Germinal center (tissue), 1 donor: Measurements from ENCODE around the gene ZFP36.

Source experiments
- DNase-seq: peaks from one replicate; pipeline ENCODE4 v3.0.0; 2012; ENCODE audit warnings: mixed read lengths, low spot score

Gene ZFP36

DNA sequence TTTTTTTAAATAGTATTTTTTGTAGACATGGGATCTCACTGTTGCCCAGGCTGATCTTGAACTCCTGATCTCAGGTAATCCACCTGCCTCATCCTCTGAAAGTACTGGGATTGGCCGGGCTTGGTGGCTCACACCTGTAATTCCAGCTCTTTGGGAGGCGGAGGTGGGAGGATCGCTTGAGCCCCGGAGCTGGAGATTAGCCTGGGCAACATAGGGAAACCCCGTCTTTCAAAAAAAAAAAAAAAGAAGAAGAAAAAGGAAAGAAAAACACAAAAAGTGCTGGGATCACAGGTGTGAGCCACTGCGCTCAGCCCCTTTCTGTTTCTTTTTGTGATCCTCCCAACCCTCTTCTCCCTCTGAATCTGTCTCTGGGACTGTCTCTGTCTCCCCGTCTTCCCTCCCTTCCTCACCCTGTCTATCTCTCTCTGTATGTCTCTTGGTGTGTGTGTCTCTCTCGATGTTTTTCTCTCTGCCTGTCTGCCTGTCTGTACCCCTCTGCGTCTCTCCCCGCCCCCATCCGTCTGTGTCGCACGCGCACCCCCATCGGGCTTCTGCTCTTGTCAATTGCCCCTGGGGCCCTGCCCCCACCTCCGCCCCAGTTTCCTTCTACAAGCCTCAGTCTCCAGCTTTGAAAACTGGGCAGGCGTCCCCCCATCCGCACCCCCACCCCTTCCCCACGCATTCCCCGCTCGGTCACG is 540 bp upstream of the ZFP36 start:
- DNase-seq, result peak; percentile 63

DNA sequence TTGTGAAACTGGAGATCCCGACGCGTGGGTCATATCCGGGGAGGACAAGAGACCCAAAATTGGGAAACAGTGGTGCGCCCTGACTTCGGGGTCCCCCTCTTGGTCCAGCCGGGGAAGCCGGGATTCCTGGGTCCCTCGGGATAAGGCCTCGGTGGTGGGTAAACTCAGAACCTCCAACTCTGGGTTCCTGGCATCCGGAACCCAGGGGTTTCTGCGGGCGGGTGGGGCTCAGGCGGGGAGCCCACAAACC is 688 bp downstream of the ZFP36 start:
- DNase-seq, result no peak

DNA sequence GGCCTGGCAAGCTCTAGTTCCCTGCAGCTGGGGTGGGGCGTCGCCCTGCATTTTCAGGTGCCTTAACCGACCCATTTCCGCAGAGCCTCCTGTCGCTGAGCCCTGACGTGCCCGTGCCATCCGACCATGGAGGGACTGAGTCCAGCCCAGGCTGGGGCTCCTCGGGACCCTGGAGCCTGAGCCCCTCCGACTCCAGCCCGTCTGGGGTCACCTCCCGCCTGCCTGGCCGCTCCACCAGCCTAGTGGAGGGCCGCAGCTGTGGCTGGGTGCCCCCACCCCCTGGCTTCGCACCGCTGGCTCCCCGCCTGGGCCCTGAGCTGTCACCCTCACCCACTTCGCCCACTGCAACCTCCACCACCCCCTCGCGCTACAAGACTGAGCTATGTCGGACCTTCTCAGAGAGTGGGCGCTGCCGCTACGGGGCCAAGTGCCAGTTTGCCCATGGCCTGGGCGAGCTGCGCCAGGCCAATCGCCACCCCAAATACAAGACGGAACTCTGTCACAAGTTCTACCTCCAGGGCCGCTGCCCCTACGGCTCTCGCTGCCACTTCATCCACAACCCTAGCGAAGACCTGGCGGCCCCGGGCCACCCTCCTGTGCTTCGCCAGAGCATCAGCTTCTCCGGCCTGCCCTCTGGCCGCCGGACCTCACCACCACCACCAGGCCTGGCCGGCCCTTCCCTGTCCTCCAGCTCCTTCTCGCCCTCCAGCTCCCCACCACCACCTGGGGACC is 1.2 kb downstream of the ZFP36 start:
- DNase-seq, result peak; percentile 68

DNA sequence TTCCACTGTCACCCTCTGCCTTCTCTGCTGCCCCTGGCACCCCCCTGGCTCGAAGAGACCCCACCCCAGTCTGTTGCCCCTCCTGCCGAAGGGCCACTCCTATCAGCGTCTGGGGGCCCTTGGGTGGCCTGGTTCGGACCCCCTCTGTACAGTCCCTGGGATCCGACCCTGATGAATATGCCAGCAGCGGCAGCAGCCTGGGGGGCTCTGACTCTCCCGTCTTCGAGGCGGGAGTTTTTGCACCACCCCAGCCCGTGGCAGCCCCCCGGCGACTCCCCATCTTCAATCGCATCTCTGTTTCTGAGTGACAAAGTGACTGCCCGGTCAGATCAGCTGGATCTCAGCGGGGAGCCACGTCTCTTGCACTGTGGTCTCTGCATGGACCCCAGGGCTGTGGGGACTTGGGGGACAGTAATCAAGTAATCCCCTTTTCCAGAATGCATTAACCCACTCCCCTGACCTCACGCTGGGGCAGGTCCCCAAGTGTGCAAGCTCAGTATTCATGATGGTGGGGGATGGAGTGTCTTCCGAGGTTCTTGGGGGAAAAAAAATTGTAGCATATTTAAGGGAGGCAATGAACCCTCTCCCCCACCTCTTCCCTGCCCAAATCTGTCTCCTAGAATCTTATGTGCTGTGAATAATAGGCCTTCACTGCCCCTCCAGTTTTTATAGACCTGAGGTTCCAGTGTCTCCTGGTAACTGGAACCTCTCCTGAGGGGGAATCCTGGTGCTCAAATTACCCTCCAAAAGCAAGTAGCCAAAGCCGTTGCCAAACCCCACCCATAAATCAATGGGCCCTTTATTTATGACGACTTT is 2.0 kb downstream of the ZFP36 start:
- no peak for DNase-seq

DNA sequence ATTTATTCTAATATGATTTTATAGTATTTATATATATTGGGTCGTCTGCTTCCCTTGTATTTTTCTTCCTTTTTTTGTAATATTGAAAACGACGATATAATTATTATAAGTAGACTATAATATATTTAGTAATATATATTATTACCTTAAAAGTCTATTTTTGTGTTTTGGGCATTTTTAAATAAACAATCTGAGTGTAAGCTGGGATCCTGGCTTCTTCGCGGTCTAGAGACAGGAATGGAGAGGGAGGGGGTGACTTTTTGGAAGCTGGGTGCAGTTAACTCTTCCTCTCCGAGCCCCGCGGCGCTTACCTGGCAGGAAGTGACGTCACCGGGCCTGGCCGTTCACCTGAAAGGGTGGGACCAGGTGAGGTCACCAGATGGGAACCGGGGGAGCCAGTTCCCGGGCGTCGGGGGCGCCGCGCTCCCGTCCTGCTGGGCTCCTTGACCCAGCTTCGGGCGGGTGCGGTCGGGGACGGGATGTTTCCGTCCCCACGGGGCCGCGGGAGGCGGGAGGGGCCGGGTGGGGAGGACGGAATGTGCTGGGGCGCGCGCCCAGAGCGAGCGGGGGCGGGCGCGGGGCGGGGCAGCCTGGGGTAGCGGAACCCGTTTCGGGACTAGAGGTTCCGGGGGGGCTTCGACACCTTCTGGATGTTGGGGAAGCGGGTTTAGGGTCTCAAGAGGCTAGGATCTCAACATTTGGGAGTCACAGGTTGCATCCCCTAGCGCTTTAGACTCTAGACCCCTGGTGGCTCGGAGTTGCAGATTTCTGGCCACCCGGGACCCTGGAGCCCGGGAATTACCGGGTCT is 2.8 kb downstream of the ZFP36 start:
- peak; percentile 72 for DNase-seq

DNA sequence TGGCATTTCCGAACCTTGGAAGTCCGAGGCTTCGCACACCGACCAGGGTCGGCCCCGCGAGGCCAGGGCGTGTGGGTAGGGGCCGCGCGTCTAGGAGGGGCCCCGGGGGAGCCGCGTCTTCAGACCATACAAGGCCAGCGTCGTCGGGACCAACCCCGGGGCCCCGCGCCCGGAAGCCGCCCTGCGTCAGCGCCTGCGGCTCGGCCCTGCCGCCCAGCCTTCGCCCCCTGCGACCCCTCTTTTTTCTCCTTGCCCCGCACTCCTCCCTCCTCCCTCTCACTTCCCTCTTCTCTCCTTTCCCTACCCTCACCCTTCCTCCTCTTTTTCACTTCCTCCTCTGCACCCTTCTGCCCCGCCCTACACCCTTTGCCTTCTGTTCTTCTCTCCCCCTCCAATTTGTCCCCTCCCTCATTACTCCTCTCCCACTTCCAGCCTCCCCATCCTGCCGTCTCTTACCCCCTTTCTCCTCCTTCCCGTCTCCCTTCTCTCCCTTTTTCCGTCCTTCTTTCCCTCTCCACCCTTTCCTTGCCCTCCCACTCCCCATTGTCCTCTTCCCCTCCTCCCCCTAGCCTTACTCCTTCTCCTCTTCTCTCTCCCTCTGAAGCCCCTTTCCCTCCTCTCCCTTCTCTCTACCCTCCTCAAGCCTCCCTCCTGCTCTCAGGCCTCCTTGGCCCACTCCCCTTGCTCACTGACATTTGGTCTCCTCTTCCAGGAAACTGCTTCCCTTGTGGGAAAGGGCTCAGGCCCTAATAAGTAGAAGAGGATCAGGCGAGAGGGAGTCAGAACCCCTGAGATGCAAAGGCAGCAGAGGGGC is 3.6 kb downstream of the ZFP36 start:
- peak; percentile 69 for DNase-seq

DNA sequence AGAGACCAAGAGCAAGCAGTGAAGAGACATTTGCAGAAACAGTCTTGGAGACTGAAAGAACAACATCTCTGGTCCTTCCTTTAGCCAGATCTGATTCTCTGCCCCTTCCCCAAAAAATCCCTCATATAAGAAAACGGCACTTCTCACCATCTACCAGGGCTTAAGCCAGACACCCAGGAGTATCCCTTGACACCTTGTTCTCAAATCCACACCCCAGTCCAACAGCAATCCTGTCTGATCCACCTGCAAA is 4.1 kb downstream of the ZFP36 start:
- DNase-seq, result no peak

DNA sequence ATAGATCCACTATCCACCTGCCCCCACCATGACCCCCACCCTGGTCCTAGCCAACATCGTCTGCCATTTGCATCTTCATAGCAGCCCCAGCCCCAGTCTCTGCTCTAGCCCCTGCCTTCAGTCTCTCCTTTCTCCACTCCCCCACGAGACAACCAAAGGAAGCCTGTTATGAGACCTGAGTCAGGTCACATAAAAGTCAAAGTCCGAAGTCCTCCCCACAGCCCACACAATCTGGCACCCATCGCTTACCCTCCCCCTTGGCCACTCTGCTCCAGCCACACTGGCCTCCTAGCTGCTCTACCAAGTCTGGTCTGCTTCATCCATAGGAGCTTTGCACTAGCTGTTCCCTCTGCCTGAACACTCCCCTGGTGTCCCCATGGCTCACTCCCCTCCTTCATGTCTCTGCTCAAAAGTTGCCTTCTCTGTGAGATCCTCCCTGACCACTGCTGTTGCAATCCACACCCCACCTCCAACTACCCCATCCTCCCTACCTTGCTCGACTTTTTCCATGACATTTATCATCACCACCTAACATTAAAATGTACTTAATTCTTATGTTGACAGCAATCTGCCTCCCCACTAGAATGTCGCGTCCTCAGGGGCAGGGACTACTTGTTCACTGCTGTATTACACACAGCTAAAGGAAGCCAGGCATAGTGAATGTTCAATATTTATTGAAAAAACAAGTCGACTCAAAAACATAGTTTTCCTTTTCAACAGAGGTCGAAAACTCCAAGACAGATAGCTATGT is 4.6 kb downstream of the ZFP36 start:
- no peak for DNase-seq

DNA sequence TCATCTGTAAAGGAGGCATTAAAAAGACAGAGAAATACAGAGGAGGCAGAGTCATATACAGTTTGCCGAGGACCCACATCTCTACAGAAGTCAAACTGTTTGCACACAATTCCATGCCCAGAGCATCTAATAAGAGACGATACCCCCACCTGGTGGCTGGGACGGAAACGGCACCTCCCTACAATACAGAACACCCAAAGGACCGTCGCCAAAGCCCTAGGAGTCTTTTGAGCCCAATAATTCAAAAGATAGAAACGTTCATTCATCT is 5.1 kb downstream of the ZFP36 start:
- peak; percentile 75 for DNase-seq

DNA sequence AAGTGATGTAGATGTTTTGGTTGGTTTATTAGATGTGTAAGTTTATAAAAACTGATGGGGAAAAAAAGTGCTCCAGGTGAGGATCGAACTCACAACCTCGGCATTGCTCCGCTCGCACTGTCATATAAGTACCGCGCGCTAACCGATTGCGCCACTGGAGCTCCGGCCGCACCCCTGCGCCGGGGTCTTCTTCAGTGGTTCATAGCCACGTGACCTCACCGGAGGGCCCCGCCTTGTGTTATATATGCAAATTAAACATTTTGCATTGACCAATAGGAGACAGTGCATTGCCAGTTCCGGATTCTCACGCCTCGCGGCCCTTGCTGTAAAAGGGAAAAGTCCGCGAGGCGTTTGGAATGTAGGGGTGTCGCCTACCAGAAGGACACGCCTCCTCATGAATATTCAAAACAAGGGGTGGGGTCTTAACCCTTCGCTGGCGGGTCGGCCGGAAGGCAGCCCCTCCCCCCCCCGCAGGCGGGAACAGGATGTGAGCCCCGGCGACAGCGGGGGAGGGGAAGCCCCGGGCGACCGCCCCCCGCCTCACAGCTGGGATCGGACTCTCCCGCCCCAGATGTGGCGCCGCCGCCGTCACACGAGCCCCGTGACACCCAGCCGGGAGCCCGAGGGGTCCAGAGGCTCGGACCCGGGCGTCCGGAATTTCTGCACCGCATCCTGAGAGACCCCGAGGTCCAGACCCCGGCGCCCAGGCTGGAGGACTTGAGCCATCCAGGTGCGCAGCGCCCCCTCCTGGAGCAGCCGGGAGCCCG is 5.6 kb downstream of the ZFP36 start, which contains the start of gene PLEKHG2:
Gene PLEKHG2, plus strand, starts transcription at position 570 of the 767 bp plus-strand sequence. CDS start 1,418 bp downstream, outside the sequence.
- DNase-seq, result peak; percentile 96

DNA sequence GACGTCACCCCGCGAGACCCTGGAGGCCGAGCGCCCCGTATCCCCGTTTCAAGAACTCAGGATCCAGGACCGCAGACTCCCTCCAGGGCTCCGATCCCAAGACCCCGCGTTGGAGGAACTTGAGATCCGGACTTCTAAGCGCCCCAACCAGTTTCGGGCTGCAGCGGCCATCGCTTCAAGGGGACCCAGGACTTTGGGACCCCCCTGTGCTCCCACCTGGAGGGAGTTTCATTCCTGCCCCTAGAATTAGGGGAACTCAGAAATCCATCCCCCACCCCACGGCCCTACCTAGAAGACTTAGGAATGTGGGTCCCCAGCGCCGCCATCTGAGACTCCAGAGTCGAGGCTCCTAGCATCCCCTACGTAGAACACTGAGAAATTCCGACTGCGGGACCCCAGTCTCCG is 6.2 kb downstream of the ZFP36 start:
- no peak for DNase-seq

DNA sequence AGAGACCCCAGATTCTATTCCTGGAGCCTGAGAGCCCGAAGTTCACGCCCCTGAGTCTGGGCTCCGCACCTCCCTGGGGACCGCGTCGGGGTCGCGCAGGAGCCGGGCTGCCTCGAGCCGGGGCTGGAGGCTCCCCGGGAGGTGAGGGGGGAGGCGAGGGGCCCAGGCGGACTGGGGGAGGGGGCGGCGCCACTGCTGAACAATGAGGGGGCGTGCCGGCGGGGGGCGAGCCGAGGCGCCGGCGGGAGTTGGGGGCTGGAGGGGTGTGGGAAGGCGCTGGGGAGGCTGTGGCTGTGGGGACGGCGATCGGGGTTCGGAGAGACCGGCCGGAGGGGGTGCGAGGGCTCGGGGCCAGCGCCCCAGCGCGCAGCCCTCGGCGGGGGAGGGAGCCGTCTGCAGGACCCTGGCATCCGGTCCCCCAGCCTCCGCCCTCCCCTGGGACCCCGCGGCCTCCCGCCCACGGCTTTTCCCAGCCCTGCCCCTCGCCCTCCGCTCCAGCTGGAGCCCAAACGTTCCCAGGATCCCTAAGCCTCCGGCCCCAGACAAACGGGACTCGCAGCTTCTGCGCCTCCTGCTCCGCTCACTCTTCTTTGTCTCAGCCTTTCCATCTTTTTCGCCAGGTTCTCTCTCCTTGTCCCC is 6.7 kb downstream of the ZFP36 start:
- peak; percentile 52 for DNase-seq

DNA sequence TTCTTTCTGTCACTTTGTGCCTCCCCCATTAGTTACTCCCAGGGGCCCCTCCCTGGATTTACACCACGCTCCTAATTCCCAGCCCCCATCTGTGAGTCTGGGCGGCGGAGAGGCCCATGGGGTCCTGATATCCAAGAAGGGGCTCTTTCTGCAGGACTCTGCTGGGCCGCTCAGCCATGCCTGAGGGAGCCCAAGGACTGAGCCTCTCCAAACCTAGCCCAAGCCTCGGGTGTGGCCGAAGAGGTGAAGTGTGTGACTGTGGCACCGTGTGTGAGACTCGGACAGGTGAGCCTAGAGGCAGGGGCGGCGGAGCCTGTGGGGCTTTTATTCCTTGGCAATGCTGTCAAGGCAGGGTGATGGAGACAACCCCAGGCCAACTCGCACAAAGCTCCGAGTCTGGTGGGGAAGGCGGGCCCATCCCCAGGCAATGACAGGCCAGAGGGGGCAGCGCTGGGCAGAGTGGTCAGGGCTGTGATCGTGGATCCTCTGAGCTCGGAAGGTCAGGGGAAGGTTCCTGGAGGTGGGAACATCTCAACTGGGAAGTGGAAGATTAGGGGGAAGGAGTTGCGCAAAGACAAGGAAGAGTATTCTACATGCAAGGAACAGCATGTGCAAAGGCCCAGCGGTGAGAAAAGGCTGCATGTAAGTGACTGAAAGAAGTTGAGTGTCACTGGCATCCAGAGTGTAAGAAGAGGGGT is 7.4 kb downstream of the ZFP36 start:
- no peak for DNase-seq

DNA sequence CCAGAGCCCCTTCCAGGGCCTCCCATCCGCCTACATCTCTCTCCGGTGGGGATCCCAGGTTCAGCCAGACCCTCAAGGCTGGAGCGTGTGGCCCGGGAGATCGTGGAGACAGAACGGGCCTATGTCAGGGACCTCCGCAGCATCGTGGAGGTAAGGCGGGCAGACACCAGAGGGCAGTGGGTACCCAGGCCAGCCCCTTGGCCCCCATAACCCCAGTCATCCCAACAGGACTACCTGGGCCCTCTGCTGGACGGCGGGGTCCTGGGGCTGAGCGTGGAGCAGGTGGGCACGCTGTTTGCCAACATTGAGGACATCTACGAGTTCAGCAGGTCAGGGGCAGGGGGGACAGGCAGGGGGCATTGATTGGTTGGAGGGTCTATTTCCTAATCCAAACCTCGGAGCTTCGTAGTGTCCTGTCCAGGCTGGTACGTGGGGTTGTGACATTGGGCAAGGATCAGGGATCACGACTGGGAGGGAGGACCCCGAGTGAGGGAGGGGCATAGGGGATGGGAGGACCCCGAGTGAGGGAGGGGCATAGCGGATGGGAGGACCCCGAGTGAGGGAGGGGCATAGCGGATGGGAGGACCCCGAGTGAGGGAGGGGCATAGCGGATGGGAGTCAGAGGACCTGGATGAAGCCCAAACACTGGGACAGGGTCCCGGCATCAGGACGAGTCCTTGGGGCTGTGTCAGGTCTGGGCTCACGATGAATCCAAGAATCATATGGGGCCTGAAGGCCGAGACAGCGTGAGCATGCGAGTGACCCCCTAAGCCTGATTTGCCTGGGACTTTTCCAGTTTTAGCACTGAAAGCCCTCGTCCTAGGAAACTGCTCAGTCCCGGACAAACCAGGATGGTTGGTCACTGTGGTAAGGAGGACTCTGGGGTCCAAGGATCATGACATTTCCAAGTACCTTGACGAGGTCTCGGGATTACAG is 8.7 kb downstream of the ZFP36 start:
- DNase-seq, result no peak

DNA sequence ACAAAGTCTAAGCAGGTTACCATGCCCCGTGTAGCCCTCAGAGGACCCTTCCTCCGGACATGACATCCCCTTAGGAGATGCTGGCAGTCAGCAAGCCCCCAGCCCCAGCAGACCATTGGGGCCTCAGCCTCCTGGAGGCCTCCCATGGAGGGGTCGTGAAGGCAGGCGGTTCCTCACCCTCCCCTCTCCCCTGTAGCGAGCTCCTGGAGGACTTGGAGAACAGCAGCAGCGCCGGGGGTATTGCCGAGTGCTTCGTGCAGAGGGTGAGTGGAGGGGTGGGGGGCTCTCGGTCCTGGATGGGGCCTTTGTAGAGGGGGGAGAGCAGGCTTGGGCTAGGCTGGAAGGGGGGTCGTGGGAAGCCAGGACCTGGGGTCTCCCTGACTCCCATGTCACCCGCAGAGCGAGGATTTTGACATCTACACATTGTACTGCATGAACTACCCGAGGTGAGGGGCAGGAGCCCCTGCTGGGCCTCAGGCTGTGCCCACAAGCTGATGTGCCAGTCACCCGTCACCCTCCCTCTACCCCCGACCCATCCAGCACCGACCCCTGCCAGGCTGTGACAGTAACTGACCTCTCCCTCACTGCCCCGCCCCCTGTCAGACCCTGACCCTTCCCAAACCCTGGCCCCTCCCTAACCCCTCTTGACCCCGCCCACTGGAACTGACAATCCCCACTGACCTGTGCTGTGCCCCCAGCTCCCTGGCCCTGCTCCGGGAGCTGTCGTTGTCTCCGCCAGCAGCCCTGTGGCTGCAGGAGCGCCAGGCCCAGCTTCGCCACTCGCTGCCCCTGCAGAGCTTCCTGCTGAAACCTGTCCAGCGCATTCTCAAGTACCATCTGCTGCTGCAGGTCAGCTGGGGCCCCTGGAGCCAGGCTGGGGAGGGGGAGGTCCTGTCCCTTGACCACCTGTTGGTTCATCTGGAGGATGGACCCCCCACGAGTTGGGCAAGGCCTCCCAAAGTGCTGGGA is 9.8 kb downstream of the ZFP36 start:
- no peak for DNase-seq

DNA sequence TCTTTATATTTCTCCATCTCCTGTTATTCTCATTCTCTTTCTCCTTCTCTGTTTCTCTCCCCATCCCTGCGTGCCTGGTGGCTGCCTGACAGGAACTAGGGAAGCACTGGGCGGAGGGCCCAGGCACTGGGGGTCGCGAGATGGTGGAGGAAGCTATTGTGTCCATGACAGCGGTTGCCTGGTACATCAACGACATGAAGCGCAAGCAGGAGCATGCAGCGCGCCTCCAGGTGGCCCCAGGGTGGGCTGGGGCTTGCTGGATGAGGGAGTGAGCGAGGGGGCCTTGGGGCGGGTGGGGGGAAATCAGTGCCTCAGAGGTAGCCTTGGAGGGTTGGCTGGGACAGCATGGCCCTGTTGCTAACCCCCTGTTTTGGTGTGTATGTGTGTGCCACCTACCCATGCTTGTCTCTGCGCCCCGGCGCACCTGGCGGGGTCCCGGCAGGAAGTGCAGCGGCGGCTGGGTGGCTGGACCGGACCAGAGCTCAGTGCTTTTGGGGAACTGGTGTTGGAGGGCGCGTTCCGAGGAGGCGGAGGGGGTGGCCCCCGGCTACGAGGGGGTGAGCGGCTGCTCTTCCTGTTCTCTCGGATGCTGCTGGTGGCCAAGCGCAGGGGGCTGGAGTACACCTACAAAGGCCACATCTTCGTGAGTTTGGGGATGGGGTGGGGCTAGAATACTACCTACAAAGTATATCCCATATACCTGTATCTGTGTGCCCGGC is 11.0 kb downstream of the ZFP36 start:
- DNase-seq, result no peak
